K562 (cell line): Measurements from ENCODE around the gene PITPNM1. TPM values are rescaled to one million over a fixed set of nuclear protein-coding genes. Genes with fewer than 3 reads are reported as not detected.

Experiments
- ATAC-seq: fragments of 200-7000 bp; cut with Tn5 transposase; 3 replicates; pipeline ENCODE4 v1.9.1; 2020; ENCODE audit warnings: moderate library complexity
- BruUV-seq: library from RNA; stranded (reverse); fragments of 400-500 nt; replicated peaks from 2 replicates; lab custom pipeline; 2021; lab: Mats Ljungman, UMichigan
- CTCF ChIA-PET: fragments of 300-600 bp; formaldehyde crosslinking; extraction: SDS; loops from one replicate; lab custom pipeline; 2021; ENCODE audit warnings: low intra/inter-chr PET ratio; lab: Yijun Ruan, JAX
- POLR2A ChIA-PET: fragments of 300-600, 350-650 bp; sonication (Branson Sonifier 250); formaldehyde crosslinking; extraction: SDS; loops from one replicate; lab custom pipeline; 2021; ENCODE audit warnings: antibody characterized with exemption, inconsistent platforms; lab: Yijun Ruan, JAX
- DNase-seq, 4 experiments: peaks; one replicate each; pipeline versions ENCODE4 v3.0.0 to v3.0.0-alpha.2; 2011 to 2018; ENCODE audit warnings: low spot score in 3 of 4, mixed read lengths in 3 of 4; ENCODE audit errors: extremely low read depth in 1 of 4
- FAIRE-seq: peaks from 2 replicates; lab custom pipeline; 2011; peaks lifted over from hg19 to GRCh38; lab: Jason Lieb, UNC
- H2AFZ ChIP-seq: 2 replicates; pipeline ENCODE4 v1.6.0; 2011; ENCODE audit warnings: low read depth, low read length, control low read depth, inconsistent platforms
- H3K27ac ChIP-seq: fragments of 200-600 bp; 3 replicates; pipeline ENCODE4 v1.8.0; 2011; ENCODE audit warnings: low read depth, mild to moderate bottlenecking, control low read depth, inconsistent platforms, low read length, moderate library complexity, mixed read lengths; ENCODE audit errors: extremely low read depth
- H3K27me3 ChIP-seq, 2 experiments: fragments of 300-600 bp in 1 of 2; 2 replicates in 1 of 2; 3 replicates in 1 of 2; pipeline versions ENCODE4 v1.6.0 to v1.8.0; 2011; ENCODE audit warnings: inconsistent platforms in 2 of 2, low read length in 2 of 2, mild to moderate bottlenecking in 1 of 2, mixed read lengths in 1 of 2, moderate library complexity in 1 of 2; ENCODE audit not compliant: control insufficient read depth in 2 of 2, insufficient read depth in 2 of 2
- H3K36me3 ChIP-seq: fragments of 300-600 bp; 3 replicates; pipeline ENCODE4 v1.8.0; 2011; ENCODE audit warnings: mild to moderate bottlenecking, low read length, inconsistent platforms; ENCODE audit not compliant: control insufficient read depth, insufficient read depth
- H3K4me1 ChIP-seq, 2 experiments: fragments of 200-600 bp in 1 of 2; replicated peaks in 1 of 2; 2 replicates in 1 of 2; 3 replicates in 1 of 2; pipeline versions ENCODE4 v1.5.1 to v1.8.0; 2011; ENCODE audit warnings: inconsistent platforms in 2 of 2, low read length in 2 of 2, mild to moderate bottlenecking in 1 of 2, mixed read lengths in 1 of 2, moderate library complexity in 1 of 2; ENCODE audit not compliant: control insufficient read depth in 2 of 2, insufficient read depth in 2 of 2
- H3K4me2 ChIP-seq: 2 replicates; pipeline ENCODE4 v1.6.1; 2011; ENCODE audit warnings: low read length, control low read depth, inconsistent platforms, mixed read lengths; ENCODE audit not compliant: insufficient read depth
- H3K4me3 ChIP-seq: fragments of 200-600 bp; sonication (generic), shearing (Covaris generic); 2 replicates; pipeline ENCODE4 v1.5.1; 2016; ENCODE audit warnings: control low read depth, inconsistent platforms
- H3K79me2 ChIP-seq: fragments of 200-600 bp; 3 replicates; pipeline ENCODE4 v1.8.0; 2011; ENCODE audit warnings: low read length, inconsistent platforms; ENCODE audit not compliant: control insufficient read depth, insufficient read depth
- H3K9ac ChIP-seq, 2 experiments: 2 replicates each; pipeline versions ENCODE4 v1.6.0 to v1.6.1; 2011; ENCODE audit warnings: low read depth in 2 of 2, low read length in 2 of 2, control low read depth in 1 of 2, inconsistent platforms in 1 of 2, mild to moderate bottlenecking in 1 of 2, mixed read lengths in 1 of 2; ENCODE audit not compliant: insufficient read depth in 1 of 2
- H3K9me1 ChIP-seq: one replicate; pipeline ENCODE4 v1.6.0; 2011; ENCODE audit warnings: inconsistent platforms, mild to moderate bottlenecking, low read length, moderate library complexity; ENCODE audit not compliant: control insufficient read depth, insufficient read depth
- H3K9me3 ChIP-seq: replicated peaks from 2 replicates; pipeline ENCODE4 v1.5.1; 2011; ENCODE audit warnings: low read depth, low read length, inconsistent platforms; ENCODE audit not compliant: control insufficient read depth, insufficient read depth
- H4K20me1 ChIP-seq: replicated peaks from 2 replicates; pipeline ENCODE4 v1.6.1; 2011; ENCODE audit warnings: low read length, inconsistent platforms, mixed read lengths; ENCODE audit not compliant: control insufficient read depth, insufficient read depth
- ARHGAP35 ChIP-seq: fragments of 450-650 bp; IDR thresholded peaks from 2 replicates; pipeline ENCODE4 v1.6.1; 2018; ENCODE audit not compliant: partially characterized antibody
- KAT7 ChIP-seq: sonication (generic); formaldehyde crosslinking; IDR thresholded peaks from 2 replicates; pipeline ENCODE4 v1.8.0; 2022; ENCODE audit warnings: missing genetic modification reagents, mild to moderate bottlenecking, borderline replicate concordance
- SNAPC5 ChIP-seq: fragments of 250-450 bp; sonication (Bioruptor Pico); IDR thresholded peaks from 2 replicates; pipeline ENCODE4 v1.8.0; 2021; ENCODE audit warnings: moderate library complexity, mild to moderate bottlenecking, inconsistent platforms
- WGBS: fragments of 100-300 bp; shearing (Covaris generic); methylation state at CpG from one replicate; pipeline ENCODE4 v1.1.6; 2016; ENCODE audit warnings: low coverage, mixed read lengths; ENCODE audit not compliant: insufficient coverage; ENCODE audit errors: missing lambda C conversion rate; 5-methylcytosine and 5-hydroxymethylcytosine counted together
- in situ Hi-C: fragments of 300-500 bp; cut with MboI; formaldehyde crosslinking; loops from 4 replicates; pipeline ENCODE4 v1.15.0; 2018; ENCODE audit warnings: inconsistent platforms, mixed read lengths
- intact Hi-C: fragments of 100-400 bp; cut with micrococcal nuclease; formaldehyde crosslinking; loops from 2 replicates; pipeline ENCODE4 v1.14.2; 2022
- polyA plus RNA-seq, 8 experiments: library from polyadenylated mRNA; depleted of rRNA in 4 of 8; stranded (reverse) in 5 of 8; unstranded in 3 of 8; fragments of >200 nt; fragmentation: Nextera tagmentation in 2 of 8; fragmentation: Illumina TruSeq in 1 of 8; extraction: Ambion mirVana in 2 of 8; extraction: Trizol in 1 of 8; gene quantifications; 2 replicates each; pipeline versions ENCODE4 v1.2.1 to v1.2.3, GENCODE V29; 2011 to 2014; ENCODE audit warnings: inconsistent platforms in 1 of 8, missing spikeins in 1 of 8
- total RNA-seq, 7 experiments: library from RNA; depleted of rRNA in 6 of 7; stranded (reverse); fragments of >200 nt in 6 of 7; fragmentation: Illumina TruSeq in 2 of 7; extraction: Trizol in 2 of 7; gene quantifications; 2 replicates each; pipeline versions ENCODE4 v1.2.1 to v1.2.3, GENCODE V29; 2011 to 2021; ENCODE audit warnings: low replicate concordance in 1 of 7

The PITPNM1 gene
- total and polyA plus RNA-seq, 9 of the 15 experiments (the other 6 are each of a cell fraction or from before 2014, with no cell fraction given), result 0.11 to 53.7 (median 16.0) TPM

- H3K4me3 ChIP-seq, result no peak within 1 kb of the TSS
- intact Hi-C loops (no loop called here), in situ Hi-C loops (no loop called here)
- H2AFZ ChIP-seq, result 0 out of 2 replicates have a peak within 1 kb of the TSS, but pooled peaks have one; percentile 37
- FAIRE-seq (no peak), DNase-seq (no peak), ATAC-seq (no peak)
- no peaks in the 10 kb centered on the region for H3K9me3 ChIP-seq
- no peaks in the 10 kb centered on the region for H3K27me3 ChIP-seq
- BruUV-seq, result no TSS peak
- ChIA-PET POLR2A (interaction anchor here (0.6 kb wide), 1 partner anchor 86 kb away, joined by 3 read pairs; no protein-coding TSS in a partner anchor), CTCF (no interaction called here)
- H3K9ac ChIP-seq, result peak within 1 kb of the TSS in 1 of 2 experiments; percentile 81; a peak in 2 of 4 replicates
- H4K20me1 ChIP-seq, result no peaks in the 10 kb centered on the region
- H3K4me1 ChIP-seq, result peaks cover 0 to 49% of the 10 kb centered on the region in 2 experiments; a peak in 2 of 5 replicates
- H3K36me3 ChIP-seq, result no peaks in the 10 kb centered on the region
- H3K79me2 ChIP-seq, result no peaks in the 10 kb centered on the region
- H3K4me2 ChIP-seq, result no peak within 1 kb of the TSS
- WGBS, result 63% methylated on average over 3 of the region's 3 CpGs
- no peak within 1 kb of the TSS for H3K27ac ChIP-seq
- H3K9me1 ChIP-seq, result no peaks in the 10 kb centered on the region
- TF ChIP-seq KAT7, result no peak
- no peak for TF ChIP-seq SNAPC5 (CRISPR knock-in tag)
- TF ChIP-seq ARHGAP35, result no peak
These were observed 50.1 kb downstream of the PITPNM1 start, which contains the start of gene CABP4 for GRCh38 chr11:67455054-67455453. TSS of gene CABP4 (plus strand) at chr11:67455354. CDS start at chr11:67455424, 70 bp downstream.
